Right lobe of liver (tissue), 6 donors: Measurements from ENCODE around the gene ZBTB7B. TPM values are rescaled to one million over a fixed set of nuclear protein-coding genes. Genes with fewer than 3 reads are reported as not detected.

Source experiments
- ATAC-seq, 4 donors: fragments of 200-7000 bp; cut with Tn5 transposase; one replicate each; pipeline ENCODE4 v1.9.1; 2020; ENCODE audit warnings: mild to moderate bottlenecking in 4 of 4, moderate library complexity in 4 of 4
- DNase-seq, 3 donors: peaks; one replicate each; pipeline ENCODE4 v3.0.0-alpha.2; 2020
- H3K27ac ChIP-seq, 3 donors: fragments of 200-600 bp; one replicate each; pipeline ENCODE4 v1.8.0; 2022
- H3K27me3 ChIP-seq, 2 donors: fragments of 200-600 bp; one replicate each; pipeline ENCODE4 v1.8.0; 2022
- H3K36me3 ChIP-seq, 4 donors: fragments of 200-600 bp; sonication (generic) in 1 of 4; one replicate each; pipeline versions ENCODE4 v1.5.1 to v1.8.0; 2017 to 2022; ENCODE audit warnings: control low read depth in 1 of 4
- H3K4me1 ChIP-seq, 4 donors: fragments of 200-600 bp; sonication (generic) in 1 of 4; one replicate each; pipeline versions ENCODE4 v1.5.1 to v1.8.0; 2017 to 2022; ENCODE audit warnings: control low read depth in 1 of 4
- H3K4me3 ChIP-seq, 3 donors: fragments of 200-600 bp; one replicate each; pipeline ENCODE4 v1.8.0; 2022
- H3K9me3 ChIP-seq, 4 donors: fragments of 200-600 bp; sonication (generic) in 1 of 4; one replicate each; pipeline versions ENCODE4 v1.5.1 to v1.8.0; 2017 to 2022; ENCODE audit warnings: control low read depth in 1 of 4
- CTCF ChIP-seq, 4 donors: fragments of 200-600 bp in 3 of 4; fragments of 450-650 bp in 1 of 4; IDR thresholded peaks; one replicate each; pipeline versions ENCODE4 v1.5.1 to v1.8.0; 2016 to 2022; ENCODE audit warnings: antibody characterized with exemption in 4 of 4, mild to moderate bottlenecking in 2 of 4
- POLR2A ChIP-seq: fragments of 450-650 bp; IDR thresholded peaks from one replicate; pipeline ENCODE4 v1.6.1; 2017; ENCODE audit warnings: antibody characterized with exemption, mild to moderate bottlenecking
- WGBS: methylation state at CpG from one replicate; pipeline ENCODE4 v1.1.6; 2018; ENCODE audit warnings: low coverage, low lambda C conversion rate; ENCODE audit not compliant: insufficient coverage; ENCODE audit errors: missing lambda C conversion rate; 5-methylcytosine and 5-hydroxymethylcytosine counted together
- intact Hi-C, 2 donors: fragments of 100-400 bp; cut with DNase I; formaldehyde crosslinking; loops; one replicate each; pipeline versions ENCODE4 v1.11.2 to v1.14.1; 2022
- total RNA-seq, 6 experiments: library from RNA; depleted of rRNA in 2 of 6; stranded (reverse); fragments of >200 nt in 2 of 6; fragmentation: NEBNext Ultra II Directional in 3 of 6; extraction: Animal tissue kit (Norgen Biotek cat#: 25700) in 3 of 6; gene quantifications; one replicate each; pipeline versions ENCODE4 v1.1.0 to v1.2.4, GENCODE V29; 2016 to 2023
- donor health status: DM: no; HTN: yes; CAD: no.
- donor health status: DM: no; HTN: no; CAD: no.
- donor health status: DM: no; HTN: no; CAD: no.
- donor health status: DM: no; HTN: yes; CAD: no.
- donor health status: DM: no; HTN: yes; CAD: no.

Gene ZBTB7B
- total RNA-seq, 6 experiments from 2014 or later: 35.0 to 83.8 (median 38.8) TPM

GRCh38 chr1:155005076-155006011 is 2.7 kb downstream of the ZBTB7B start:
- intact Hi-C loops: no loop called here
- peak overlapping the region; percentile 81 to 95 (median 94) for H3K27ac ChIP-seq
- H3K27me3 ChIP-seq: no peaks in the 10 kb centered on the region
- peaks cover 0 to 60% (median 26%) of the 10 kb centered on the region in 4 donors for H3K4me1 ChIP-seq
- H3K9me3 ChIP-seq: no peaks in the 10 kb centered on the region
- TF ChIP-seq CTCF (IDR thresholded peaks at IDR 0.05) (no peak), POLR2A (peak; percentile 40)
- 15% methylated on average over 2 of the region's 17 CpGs for WGBS
- peak; percentile 19 to 38 (median 38) for ATAC-seq
- peak; percentile 80 to 95 (median 93) for DNase-seq
- peak overlapping the region; percentile 84 to 93 (median 91) for H3K4me3 ChIP-seq
- H3K36me3 ChIP-seq: no peaks in the 10 kb centered on the region

GRCh38 chr1:155006601-155007101 is 4.0 kb downstream of the ZBTB7B start:
- no peak for ATAC-seq
- intact Hi-C loops: no loop called here
- Histone ChIP-seq H3K9me3 (no peaks in the 10 kb centered on the region), H3K4me3 (peak overlapping the region in 1 of 3 donors; percentile 10), H3K27ac (peak overlapping the region in 2 of 3 donors; percentile 94 to 95), H3K4me1 (peaks cover 0 to 71% (median 26%) of the 10 kb centered on the region in 4 donors), H3K27me3 (no peaks in the 10 kb centered on the region), H3K36me3 (peaks cover 0 to 3% (median 0%) of the 10 kb centered on the region in 4 donors)
- DNase-seq: peak in 1 of 3 donors; percentile 52
- TF ChIP-seq CTCF (IDR thresholded peaks at IDR 0.05): no peak
- TF ChIP-seq POLR2A: no peak
- 13% methylated on average over 2 of the region's 2 CpGs for WGBS

- intact Hi-C loops: no loop called here
- WGBS: 0% methylated on average over 2 of the region's 6 CpGs
- Histone ChIP-seq H3K36me3 (peaks cover 0 to 3% (median 0%) of the 10 kb centered on the region in 4 donors), H3K4me1 (peaks cover 0 to 78% (median 28%) of the 10 kb centered on the region in 4 donors), H3K27me3 (no peaks in the 10 kb centered on the region), H3K9me3 (no peaks in the 10 kb centered on the region), H3K27ac (peak overlapping the region; percentile 16 to 95 (median 16)), H3K4me3 (peak overlapping the region in 2 of 3 donors; percentile 10 to 26)
- DNase-seq (peak in 2 of 3 donors; percentile 76 to 87), ATAC-seq (peak in 3 of 4 donors; percentile 7 to 19 (median 12))
- TF ChIP-seq CTCF (IDR thresholded peaks at IDR 0.05) (no peak), POLR2A (no peak)
Observed at GRCh38 chr1:155007251-155007828, 4.7 kb downstream of the ZBTB7B start.

- Histone ChIP-seq H3K4me3 (peak overlapping the region in 1 of 3 donors; percentile 7), H3K27me3 (no peaks in the 10 kb centered on the region), H3K4me1 (peaks cover 0 to 88% (median 33%) of the 10 kb centered on the region in 4 donors), H3K27ac (peak overlapping the region; percentile 16 to 95 (median 16)), H3K36me3 (peaks cover 0 to 3% (median 0%) of the 10 kb centered on the region in 4 donors), H3K9me3 (no peaks in the 10 kb centered on the region)
- ATAC-seq (no peak), DNase-seq (peak in 1 of 3 donors; percentile 48)
- 45% methylated on average over 5 of the region's 16 CpGs for WGBS
- no peak for TF ChIP-seq POLR2A
- no peak for TF ChIP-seq CTCF (IDR thresholded peaks at IDR 0.05)
- intact Hi-C loops: no loop called here
Observed at GRCh38 chr1:155008015-155008941, 5.7 kb downstream of the ZBTB7B start.
